Measurements from ENCODE around the gene SSUH2. TPM values are rescaled to one million over a fixed set of nuclear protein-coding genes. Genes with fewer than 3 reads are reported as not detected.
"Not testable (repeated sequence)": the region's sequence is repeated elsewhere in the genome, so short reads cannot be mapped to it uniquely, and the experiment has no call there.

Gene SSUH2
- total RNA-seq: 0.44 TPM
- 0.88 TPM for polyA plus RNA-seq (ENCODE audit: insufficient read depth, low read depth, low replicate concordance)
- long read RNA-seq, donor 1: 0 reads
- long read RNA-seq, donor 2: 0 reads
- long read RNA-seq, donor 3, partial matches to known transcripts: 0 of 1 reads
- long read RNA-seq, donor 3, other reads (novel, unspliced or antisense): 0 of 1 reads
- long read RNA-seq, donor 4: 0 reads
- long read RNA-seq, donor 5: 0 reads
- long read RNA-seq, donor 6: 0 reads
- long read RNA-seq, donor 7, partial matches to known transcripts: 0 of 2 reads
- long read RNA-seq, donor 7, other reads (novel, unspliced or antisense): 1 of 2 reads
- long read RNA-seq, donor 8, partial matches to known transcripts: 0 of 1 reads
- long read RNA-seq, donor 8, other reads (novel, unspliced or antisense): 0 of 1 reads
- long read RNA-seq, donor 9, partial matches to known transcripts: 0 of 1 reads
- long read RNA-seq, donor 9, other reads (novel, unspliced or antisense): 0 of 1 reads
- long read RNA-seq, donor 10: 0 reads

- DNase-seq (no peak), FAIRE-seq (no peak)
- no peak within 1 kb of the TSS for H3K9ac ChIP-seq (ENCODE audit: low read length in 3 of 3)
- no peak for TF ChIP-seq CTCF (IDR thresholded peaks at IDR 0.05; ENCODE audit: borderline replicate concordance, extremely low read depth, insufficient read depth)
- no peaks in the 10 kb centered on the region for H3K36me3 ChIP-seq (ENCODE audit: control insufficient read depth in 2 of 3, insufficient read depth in 3 of 3, low read length in 3 of 3)
- no peaks in the 10 kb centered on the region for H3K9me3 ChIP-seq (ENCODE audit: control insufficient read depth in 2 of 3, insufficient read depth in 1 of 3, low read length in 3 of 3)
- H3K27ac ChIP-seq (ENCODE audit: low read depth in 2 of 2, low read length in 2 of 2): no peak within 1 kb of the TSS
- H3K27me3 ChIP-seq (ENCODE audit: control insufficient read depth, insufficient read depth, low read length): no peaks in the 10 kb centered on the region
- H3K4me1 ChIP-seq (ENCODE audit: control insufficient read depth in 2 of 3, insufficient read depth in 2 of 3, low read depth in 1 of 3, low read length in 3 of 3): no peaks in the 10 kb centered on the region
- intact Hi-C loops (cut with DNase I): no loop called here
- H3K4me3 ChIP-seq (ENCODE audit: low read length in 3 of 3): no peak within 1 kb of the TSS
These were observed at the start of gene SSUH2 for GRCh38 chr3:8644748-8645390. Gene SSUH2, minus strand, starts transcription at chr3:8644798. Its CDS starts 40 bp downstream, at chr3:8644758.

DNA sequence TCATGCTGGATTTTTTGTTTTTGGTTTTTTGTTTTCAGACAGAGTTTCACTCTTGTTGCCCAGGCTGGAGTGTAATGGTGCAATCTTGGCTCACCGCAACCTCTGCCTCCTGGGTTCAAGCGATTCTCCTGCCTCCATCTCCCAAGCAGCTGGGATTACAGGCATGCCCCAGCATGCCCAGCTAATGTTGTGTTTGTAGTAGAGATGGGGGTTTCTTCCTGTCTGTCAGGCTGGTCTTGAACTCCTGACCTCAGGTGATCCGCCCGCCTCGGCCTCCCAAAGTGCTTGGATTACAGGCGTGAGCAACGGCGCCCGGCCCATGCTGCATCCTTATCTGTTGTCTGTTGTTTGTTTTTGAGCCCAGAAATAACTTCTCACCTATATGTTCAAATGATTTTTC, 46.7 kb upstream of the SSUH2 start:
- H3K27ac ChIP-seq (ENCODE audit: low read depth in 2 of 2, low read length in 2 of 2); DNase-seq; H3K4me3 ChIP-seq (ENCODE audit: low read length in 3 of 3); H3K9ac ChIP-seq (ENCODE audit: low read length in 3 of 3); H3K36me3 ChIP-seq (ENCODE audit: control insufficient read depth in 2 of 3, insufficient read depth in 3 of 3, low read length in 3 of 3); intact Hi-C loops (cut with DNase I); H3K4me1 ChIP-seq (ENCODE audit: control insufficient read depth in 2 of 3, insufficient read depth in 2 of 3, low read depth in 1 of 3, low read length in 3 of 3); FAIRE-seq; H3K27me3 ChIP-seq (ENCODE audit: control insufficient read depth, insufficient read depth, low read length); H3K9me3 ChIP-seq (ENCODE audit: control insufficient read depth in 2 of 3, insufficient read depth in 1 of 3, low read length in 3 of 3): not testable (repeated sequence)

DNA sequence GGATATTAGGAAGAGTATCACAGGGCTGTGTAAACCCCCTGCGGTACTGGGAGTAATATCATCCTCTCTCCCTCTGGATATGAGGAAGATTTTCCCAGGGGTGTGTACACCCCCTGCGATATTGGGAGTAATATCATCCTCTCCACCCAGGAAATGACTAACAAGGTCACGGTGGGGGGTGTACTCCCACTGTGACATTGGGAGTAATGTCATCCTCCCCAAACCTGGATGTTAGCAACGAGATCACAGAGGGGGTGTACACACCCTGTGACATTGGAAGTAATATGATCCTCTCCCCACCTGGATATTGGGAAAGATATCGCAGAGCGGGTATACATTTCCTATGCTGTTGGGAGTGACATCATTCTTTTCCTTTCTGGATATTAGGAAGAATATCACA, 40.4 kb upstream of the SSUH2 start:
- H3K36me3 ChIP-seq (ENCODE audit: control insufficient read depth in 2 of 3, insufficient read depth in 3 of 3, low read length in 3 of 3); H3K4me3 ChIP-seq (ENCODE audit: low read length in 3 of 3); H3K27ac ChIP-seq (ENCODE audit: low read depth in 2 of 2, low read length in 2 of 2); DNase-seq; H3K4me1 ChIP-seq (ENCODE audit: control insufficient read depth in 2 of 3, insufficient read depth in 2 of 3, low read depth in 1 of 3, low read length in 3 of 3); H3K27me3 ChIP-seq (ENCODE audit: control insufficient read depth, insufficient read depth, low read length); intact Hi-C loops (cut with DNase I); H3K9me3 ChIP-seq (ENCODE audit: control insufficient read depth in 2 of 3, insufficient read depth in 1 of 3, low read length in 3 of 3); H3K9ac ChIP-seq (ENCODE audit: low read length in 3 of 3); FAIRE-seq: not testable (repeated sequence)

- H3K27ac ChIP-seq (ENCODE audit: low read depth in 2 of 2, low read length in 2 of 2); FAIRE-seq; H3K4me1 ChIP-seq (ENCODE audit: control insufficient read depth in 2 of 3, insufficient read depth in 2 of 3, low read depth in 1 of 3, low read length in 3 of 3); H3K9me3 ChIP-seq (ENCODE audit: control insufficient read depth in 2 of 3, insufficient read depth in 1 of 3, low read length in 3 of 3); DNase-seq; H3K36me3 ChIP-seq (ENCODE audit: control insufficient read depth in 2 of 3, insufficient read depth in 3 of 3, low read length in 3 of 3); H3K27me3 ChIP-seq (ENCODE audit: control insufficient read depth, insufficient read depth, low read length); H3K9ac ChIP-seq (ENCODE audit: low read length in 3 of 3); H3K4me3 ChIP-seq (ENCODE audit: low read length in 3 of 3); intact Hi-C loops (cut with DNase I): not testable (repeated sequence)
These were observed 38.4 kb upstream of the SSUH2 start for GRCh38 chr3:8682850-8683574.

GRCh38 chr3:8681881-8682538, 37.4 kb upstream of the SSUH2 start:
- FAIRE-seq; H3K4me1 ChIP-seq (ENCODE audit: control insufficient read depth in 2 of 3, insufficient read depth in 2 of 3, low read depth in 1 of 3, low read length in 3 of 3); intact Hi-C loops (cut with DNase I); H3K4me3 ChIP-seq (ENCODE audit: low read length in 3 of 3); H3K27ac ChIP-seq (ENCODE audit: low read depth in 2 of 2, low read length in 2 of 2); H3K36me3 ChIP-seq (ENCODE audit: control insufficient read depth in 2 of 3, insufficient read depth in 3 of 3, low read length in 3 of 3); H3K27me3 ChIP-seq (ENCODE audit: control insufficient read depth, insufficient read depth, low read length); H3K9me3 ChIP-seq (ENCODE audit: control insufficient read depth in 2 of 3, insufficient read depth in 1 of 3, low read length in 3 of 3); H3K9ac ChIP-seq (ENCODE audit: low read length in 3 of 3): not testable (repeated sequence)
- DNase-seq: peak in 1 of 5 donors; percentile 20
